Activated B cell treated with CpG ODN at 0.5 μM for 24 hours (primary cell): ENCODE measurements around the gene CADPS. TPM values are rescaled to one million over a fixed set of nuclear protein-coding genes. Genes with fewer than 3 reads are reported as not detected.

Source experiments
- ATAC-seq: fragments of 200-7000 bp; cut with Tn5 transposase; one replicate; pipeline ENCODE4 v1.10.0; 2021; ENCODE audit warnings: low read depth, mild to moderate bottlenecking, moderate library complexity
- CTCF ChIA-PET: fragments of 350-600 bp; sonication (Branson Sonifier 250); formaldehyde crosslinking; loops from one replicate; lab custom pipeline; 2021; ENCODE audit warnings: antibody characterized with exemption; lab: Charles Lee
- POLR2A ChIA-PET: fragments of 350-600 bp; sonication (Branson Sonifier 250); formaldehyde crosslinking; loops from one replicate; lab custom pipeline; 2021; ENCODE audit warnings: antibody characterized with exemption; lab: Charles Lee
- DNase-seq: peaks from one replicate; pipeline ENCODE4 v3.0.0; 2022
- H3K27ac Mint-ChIP-seq: one replicate; pipeline ENCODE4 v1.8.0; 2020; ENCODE audit warnings: mixed read lengths
- H3K27me3 Mint-ChIP-seq: one replicate; pipeline ENCODE4 v1.8.0; 2021; ENCODE audit warnings: mixed read lengths
- H3K36me3 Mint-ChIP-seq: one replicate; pipeline ENCODE4 v1.8.0; 2021; ENCODE audit warnings: low read depth, mixed read lengths
- H3K4me1 Mint-ChIP-seq: one replicate; pipeline ENCODE4 v1.8.0; 2021; ENCODE audit warnings: mixed read lengths
- H3K4me3 Mint-ChIP-seq: one replicate; pipeline ENCODE4 v1.8.0; 2020; ENCODE audit warnings: mild to moderate bottlenecking, mixed read lengths
- H3K9me3 Mint-ChIP-seq: one replicate; pipeline ENCODE4 v1.8.0; 2020; ENCODE audit warnings: mixed read lengths
- intact Hi-C: fragments of 100-400 bp; cut with micrococcal nuclease; formaldehyde crosslinking; loops from one replicate; pipeline ENCODE4 v1.15.1; 2024
- total RNA-seq: library from RNA; stranded (reverse); gene quantifications from 2 replicates; pipeline ENCODE4 v1.2.3, GENCODE V29; 2022
- TF ChIP-seq, protein P1 (sequence below): fragments of 200-600 bp; IDR thresholded peaks from one replicate; pipeline ENCODE4 v1.8.0; 2022; ENCODE audit warnings: antibody characterized with exemption, mild to moderate bottlenecking

Gene CADPS
- total RNA-seq, 1 donor from 2014 or later: not detected

DNA sequence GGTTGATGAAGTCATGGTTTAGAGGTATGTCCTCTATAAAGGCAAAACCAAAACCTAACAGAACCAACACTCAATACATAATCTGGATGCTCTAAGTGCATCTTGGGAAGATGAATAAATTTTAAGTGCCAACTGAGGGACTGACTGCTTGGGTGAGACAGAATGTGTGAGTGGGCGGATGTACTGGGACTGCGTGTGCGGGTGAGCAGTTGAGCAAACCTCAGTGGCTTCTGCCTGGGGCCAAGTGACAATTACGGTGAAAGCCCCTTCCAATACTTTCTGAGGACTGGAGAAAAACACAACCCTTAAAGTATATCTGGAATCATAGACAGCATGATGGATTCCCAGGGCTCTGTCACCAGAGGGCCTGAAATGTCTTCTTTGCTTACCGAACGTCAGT lies 421.8 kb downstream of the CADPS start:
- ChIA-PET POLR2A (no interaction called here), CTCF (no interaction called here)
- ATAC-seq: no peak
- intact Hi-C loops: no loop called here
- Mint-ChIP-seq H3K4me1 (no peaks in the 10 kb centered on the region), H3K27me3 (peaks cover 4% of the 10 kb centered on the region), H3K27ac (no peak overlapping the region), H3K9me3 (peaks cover 4% of the 10 kb centered on the region), H3K4me3 (no peak overlapping the region), H3K36me3 (no peaks in the 10 kb centered on the region)
- DNase-seq: no peak
- TF ChIP-seq, protein P1, sequence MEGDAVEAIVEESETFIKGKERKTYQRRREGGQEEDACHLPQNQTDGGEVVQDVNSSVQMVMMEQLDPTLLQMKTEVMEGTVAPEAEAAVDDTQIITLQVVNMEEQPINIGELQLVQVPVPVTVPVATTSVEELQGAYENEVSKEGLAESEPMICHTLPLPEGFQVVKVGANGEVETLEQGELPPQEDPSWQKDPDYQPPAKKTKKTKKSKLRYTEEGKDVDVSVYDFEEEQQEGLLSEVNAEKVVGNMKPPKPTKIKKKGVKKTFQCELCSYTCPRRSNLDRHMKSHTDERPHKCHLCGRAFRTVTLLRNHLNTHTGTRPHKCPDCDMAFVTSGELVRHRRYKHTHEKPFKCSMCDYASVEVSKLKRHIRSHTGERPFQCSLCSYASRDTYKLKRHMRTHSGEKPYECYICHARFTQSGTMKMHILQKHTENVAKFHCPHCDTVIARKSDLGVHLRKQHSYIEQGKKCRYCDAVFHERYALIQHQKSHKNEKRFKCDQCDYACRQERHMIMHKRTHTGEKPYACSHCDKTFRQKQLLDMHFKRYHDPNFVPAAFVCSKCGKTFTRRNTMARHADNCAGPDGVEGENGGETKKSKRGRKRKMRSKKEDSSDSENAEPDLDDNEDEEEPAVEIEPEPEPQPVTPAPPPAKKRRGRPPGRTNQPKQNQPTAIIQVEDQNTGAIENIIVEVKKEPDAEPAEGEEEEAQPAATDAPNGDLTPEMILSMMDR: no peak

DNA sequence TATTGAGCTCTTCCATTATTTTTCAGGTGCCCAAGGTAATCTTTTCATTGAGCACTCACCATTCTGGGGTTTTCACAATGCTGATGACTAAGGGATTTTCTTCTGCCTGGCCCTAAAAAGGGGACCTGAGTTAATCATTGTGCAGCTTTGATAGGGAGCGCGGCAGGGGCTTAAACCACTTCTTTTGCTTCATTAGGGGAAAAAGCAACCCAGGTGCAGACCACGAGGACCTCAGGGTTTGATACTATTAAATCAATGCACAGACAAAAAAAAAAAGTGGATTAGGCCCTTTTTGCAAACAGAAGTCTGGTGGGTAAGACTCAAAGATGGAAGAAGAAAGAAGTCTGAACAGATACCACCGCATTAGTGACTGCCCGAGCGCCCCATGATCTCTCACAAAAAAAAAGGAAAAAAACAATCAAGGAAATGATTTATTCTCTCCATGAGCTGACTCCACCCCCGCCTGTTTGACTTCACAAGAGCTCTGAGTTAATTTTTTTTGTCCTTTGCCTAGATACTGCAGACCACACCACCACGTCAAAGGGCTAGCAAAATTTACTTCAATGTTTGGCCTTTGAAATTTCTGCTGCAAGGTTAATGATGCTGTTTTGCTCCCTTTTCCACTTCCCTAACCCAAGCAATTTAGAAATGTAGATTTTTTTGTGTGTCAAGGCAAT lies 423.9 kb downstream of the CADPS start:
- no peaks in the 10 kb centered on the region for H3K4me1 Mint-ChIP-seq
- DNase-seq: no peak
- no peaks in the 10 kb centered on the region for H3K36me3 Mint-ChIP-seq
- TF ChIP-seq, protein P1: no peak
- H3K4me3 Mint-ChIP-seq: no peak overlapping the region
- H3K27ac Mint-ChIP-seq: no peak overlapping the region
- no peaks in the 10 kb centered on the region for H3K9me3 Mint-ChIP-seq
- peaks cover 4% of the 10 kb centered on the region for H3K27me3 Mint-ChIP-seq
- ChIA-PET CTCF (no interaction called here), POLR2A (no interaction called here)
- ATAC-seq: no peak
- intact Hi-C loops: no loop called here

DNA sequence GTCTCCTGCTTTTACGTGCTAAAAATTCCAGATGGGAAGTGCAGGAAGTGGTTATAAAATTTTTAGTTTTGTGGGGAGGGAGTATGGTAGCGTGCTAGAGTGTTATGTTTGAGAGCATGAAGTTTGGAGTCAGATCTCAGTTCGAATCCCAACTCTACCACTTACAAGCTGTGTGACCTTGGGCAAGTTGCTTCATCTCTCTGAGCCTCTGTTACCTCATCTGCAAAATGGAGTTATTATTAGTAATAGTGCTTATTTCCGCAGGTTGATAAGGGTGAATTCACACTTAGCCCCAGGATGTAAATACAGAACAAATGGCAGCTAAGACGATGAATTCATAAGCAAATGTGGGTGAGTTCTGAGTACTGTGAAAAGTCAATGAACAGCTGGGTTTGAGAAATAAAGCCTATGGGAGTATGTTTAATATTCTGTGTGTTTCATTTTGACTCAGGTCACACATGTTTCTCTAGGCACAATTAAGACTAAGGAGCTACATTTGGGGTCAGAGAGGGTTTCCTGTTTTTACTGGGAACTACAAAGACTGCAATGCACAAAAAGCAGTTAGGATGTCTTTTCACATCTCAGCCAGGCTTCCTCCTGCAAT lies 428.8 kb downstream of the CADPS start:
- H3K9me3 Mint-ChIP-seq: no peaks in the 10 kb centered on the region
- POLR2A ChIA-PET: no interaction called here
- peaks cover 4% of the 10 kb centered on the region for H3K4me1 Mint-ChIP-seq
- TF ChIP-seq, protein P1: no peak
- ATAC-seq: no peak
- no peaks in the 10 kb centered on the region for H3K36me3 Mint-ChIP-seq
- DNase-seq: no peak
- peaks cover 4% of the 10 kb centered on the region for H3K27me3 Mint-ChIP-seq
- intact Hi-C loops: no loop called here
- no peak overlapping the region for H3K27ac Mint-ChIP-seq
- CTCF ChIA-PET: no interaction called here
- no peak overlapping the region for H3K4me3 Mint-ChIP-seq

DNA sequence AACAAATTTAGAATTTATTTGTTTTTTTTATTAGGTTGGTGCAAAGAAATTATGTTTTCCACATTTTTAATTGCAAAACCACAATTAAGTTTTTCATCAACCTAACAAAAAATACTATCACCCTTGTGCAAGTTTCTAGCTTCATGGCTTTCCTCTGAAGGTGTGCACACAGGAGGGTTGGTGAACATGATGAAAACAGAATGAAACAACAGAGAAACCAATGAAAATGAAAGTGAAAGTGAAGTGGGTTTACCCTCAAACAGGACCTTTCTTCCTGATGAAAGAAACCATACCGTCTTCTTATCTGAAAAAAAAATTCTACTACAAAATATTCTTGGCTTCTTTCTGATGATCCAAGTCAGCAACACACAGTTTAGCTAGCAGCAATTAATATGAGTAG lies 429.9 kb downstream of the CADPS start:
- ChIA-PET POLR2A (no interaction called here), CTCF (no interaction called here)
- intact Hi-C loops: loop anchor here (2.0 kb wide), 1 partner anchor 24 kb away; no protein-coding TSS in a partner anchor
- no peak overlapping the region for H3K27ac Mint-ChIP-seq
- no peaks in the 10 kb centered on the region for H3K9me3 Mint-ChIP-seq
- no peak for ATAC-seq
- TF ChIP-seq, protein P1: no peak
- no peaks in the 10 kb centered on the region for H3K36me3 Mint-ChIP-seq
- H3K4me1 Mint-ChIP-seq: peaks cover 4% of the 10 kb centered on the region
- H3K27me3 Mint-ChIP-seq: peaks cover 4% of the 10 kb centered on the region
- no peak for DNase-seq
- no peak overlapping the region for H3K4me3 Mint-ChIP-seq

DNA sequence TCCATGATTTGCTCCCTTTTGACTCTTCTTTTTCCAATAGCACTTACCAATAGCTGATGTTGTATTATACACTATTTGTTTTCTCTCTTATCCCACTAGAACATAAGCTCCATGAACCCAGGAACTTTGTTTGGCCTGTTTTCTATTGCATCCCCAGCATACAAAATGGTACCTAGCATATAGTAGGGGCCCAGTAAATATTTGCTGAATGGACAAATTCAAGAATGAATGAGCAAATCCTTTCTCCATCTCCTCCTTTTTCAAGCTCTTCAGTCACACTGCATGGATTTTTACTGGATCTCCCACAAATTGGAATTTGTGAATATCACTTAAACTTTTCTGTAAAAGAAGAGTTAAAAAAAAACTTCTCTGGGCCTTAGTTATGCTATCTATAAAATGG lies 435.2 kb downstream of the CADPS start:
- intact Hi-C loops: no loop called here
- H3K27ac Mint-ChIP-seq: no peak overlapping the region
- ChIA-PET CTCF (no interaction called here), POLR2A (no interaction called here)
- no peak overlapping the region for H3K4me3 Mint-ChIP-seq
- no peaks in the 10 kb centered on the region for H3K4me1 Mint-ChIP-seq
- H3K9me3 Mint-ChIP-seq: no peaks in the 10 kb centered on the region
- no peak for DNase-seq
- no peak for ATAC-seq
- H3K27me3 Mint-ChIP-seq: no peaks in the 10 kb centered on the region
- no peaks in the 10 kb centered on the region for H3K36me3 Mint-ChIP-seq
- TF ChIP-seq, protein P1: no peak
